Effector CD8-positive, alpha-beta T cell (primary cell): ENCODE measurements around the gene PLEKHA7.

Source experiments
- DNase-seq: peaks from one replicate; lab custom pipeline; 2025; lab: John Stamatoyannopoulos, UW

Gene PLEKHA7

DNA sequence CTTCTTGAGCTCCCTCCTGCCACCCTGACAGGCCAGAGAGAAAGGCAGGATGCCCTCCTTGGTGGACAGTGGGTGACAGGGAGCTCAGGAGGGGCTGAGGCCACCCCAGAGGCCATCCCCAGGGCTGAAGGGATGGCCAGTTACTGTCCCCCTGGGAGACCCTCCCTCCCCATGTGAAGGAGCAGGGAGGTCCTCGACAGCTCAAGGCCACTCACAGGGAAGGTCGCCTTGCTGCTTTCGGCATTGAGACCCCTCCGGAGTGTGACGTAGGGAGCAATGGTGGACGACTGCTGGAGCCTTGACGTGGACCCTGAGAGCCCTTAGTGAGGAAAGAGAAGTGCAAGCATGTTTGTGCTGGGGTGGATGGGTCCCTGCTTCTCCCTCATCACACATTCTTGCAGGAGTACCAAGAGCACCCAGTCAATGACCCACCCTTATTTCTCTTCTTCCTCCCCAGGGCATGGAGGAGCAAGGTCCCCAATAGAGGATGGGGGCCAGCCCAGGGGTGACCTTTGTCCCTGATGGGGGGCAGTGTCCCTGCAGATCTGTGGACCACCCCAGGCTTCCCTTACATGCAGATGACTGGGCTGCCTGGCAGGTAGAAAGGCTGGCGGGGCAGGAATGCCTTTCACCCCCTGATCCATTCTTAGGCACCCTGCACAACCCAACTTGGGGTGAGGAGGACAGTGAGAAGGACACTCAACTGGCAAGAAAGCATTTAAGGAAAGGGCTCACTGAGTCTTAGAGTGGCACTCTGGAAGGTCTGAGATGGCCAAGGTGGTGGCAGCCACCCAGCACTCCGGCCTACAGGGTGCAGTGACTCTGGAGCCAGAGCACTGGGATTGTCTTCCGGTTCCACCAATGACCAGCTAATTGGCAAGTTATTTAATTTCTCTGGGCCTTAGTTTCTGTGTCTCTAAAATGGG is 224.4 kb downstream of the PLEKHA7 start:
- no peak for DNase-seq

DNA sequence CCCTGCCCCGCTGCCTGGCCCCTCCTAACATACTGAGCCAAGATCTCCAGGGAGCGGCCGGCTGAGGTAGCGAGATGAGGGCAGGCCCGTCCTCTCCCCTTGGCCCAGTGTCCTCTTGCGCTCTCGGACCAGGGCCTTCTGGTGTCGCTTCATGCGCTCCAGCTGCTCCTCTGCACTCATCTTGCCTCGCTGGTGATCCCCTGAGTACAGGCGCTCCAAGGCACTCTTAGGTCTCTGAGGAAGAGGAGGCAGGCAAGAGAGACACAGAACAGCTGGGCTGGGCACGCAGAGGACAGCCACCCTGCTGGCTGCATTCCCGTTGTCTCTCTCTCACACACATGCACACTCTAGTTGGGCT is 225.2 kb downstream of the PLEKHA7 start:
- no peak for DNase-seq

DNA sequence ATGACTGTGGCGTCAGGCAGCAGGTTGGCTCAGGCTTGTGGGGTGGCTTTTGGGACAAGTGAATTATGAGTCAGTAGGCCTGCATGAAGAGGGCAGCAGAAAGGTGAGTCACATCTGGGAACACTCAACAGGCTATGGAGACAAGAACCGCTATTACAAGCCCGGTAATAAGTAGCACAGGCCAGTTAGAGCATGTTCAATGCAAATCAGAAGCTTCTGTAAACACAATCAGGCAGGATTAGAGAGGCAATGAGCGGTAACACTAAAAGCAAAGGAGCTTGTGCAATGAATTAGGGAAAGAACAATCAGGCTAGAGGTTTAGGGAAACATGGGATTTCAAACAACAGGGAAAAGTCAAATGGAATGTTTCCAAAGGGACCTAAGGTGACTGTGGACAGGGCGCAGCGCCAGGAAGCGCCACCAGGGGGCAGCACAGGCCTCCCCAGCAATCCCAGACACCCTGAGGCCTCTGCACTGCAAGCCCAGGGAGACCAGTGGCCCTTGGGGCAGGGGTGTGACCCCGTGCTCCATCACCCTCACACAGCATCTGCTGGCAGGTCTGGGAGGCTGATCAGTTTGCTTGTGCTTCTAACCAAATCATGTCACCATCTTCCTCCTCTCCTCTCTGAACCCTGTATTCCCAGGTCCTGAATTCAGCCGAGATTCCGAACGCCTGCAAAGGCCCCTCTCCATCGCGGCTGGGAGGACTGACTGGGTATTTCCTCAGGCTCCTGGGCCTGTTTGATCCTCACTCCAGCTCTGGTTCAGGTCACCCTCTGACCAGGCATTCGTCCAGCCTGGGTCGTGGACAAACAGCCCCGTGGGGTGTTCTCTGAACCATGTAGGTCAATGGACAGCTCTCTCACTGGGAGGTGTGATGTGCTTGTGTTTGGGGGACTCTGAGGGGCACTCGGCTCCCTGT is 225.8 kb downstream of the PLEKHA7 start:
- DNase-seq = peak; percentile 5

DNA sequence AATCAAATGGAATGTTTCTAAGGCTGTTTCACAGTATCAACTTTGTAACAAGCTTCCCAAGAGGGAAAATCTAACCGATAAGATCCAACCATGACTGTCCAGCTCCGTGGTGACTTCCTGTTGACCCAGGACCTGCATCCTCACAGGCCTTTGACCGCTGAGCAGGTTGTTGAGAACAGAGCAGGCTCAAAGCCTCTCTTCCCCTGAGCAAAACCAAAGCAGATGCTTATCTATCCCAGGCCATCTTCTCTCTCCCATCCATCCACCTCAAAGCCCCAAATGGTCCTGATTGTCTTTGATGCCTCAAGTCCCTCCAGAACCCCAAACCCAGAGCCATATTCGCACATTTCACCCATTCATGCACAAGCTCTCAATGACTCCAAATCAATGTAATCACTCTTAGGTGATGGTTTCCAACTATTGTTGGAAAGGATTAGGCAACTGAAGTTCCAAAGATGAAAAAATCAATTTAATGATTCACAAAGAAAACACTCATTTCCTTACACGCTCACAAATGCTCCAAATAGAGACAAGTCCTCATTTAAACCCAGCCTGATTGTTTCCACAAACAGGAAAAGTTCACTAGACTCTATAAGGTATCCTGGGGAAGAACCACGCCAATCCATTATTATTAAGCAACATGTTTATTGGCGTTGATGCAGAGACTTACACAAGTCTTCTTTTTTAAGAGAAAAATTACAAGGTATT is 227.0 kb downstream of the PLEKHA7 start:
- DNase-seq = no peak

DNA sequence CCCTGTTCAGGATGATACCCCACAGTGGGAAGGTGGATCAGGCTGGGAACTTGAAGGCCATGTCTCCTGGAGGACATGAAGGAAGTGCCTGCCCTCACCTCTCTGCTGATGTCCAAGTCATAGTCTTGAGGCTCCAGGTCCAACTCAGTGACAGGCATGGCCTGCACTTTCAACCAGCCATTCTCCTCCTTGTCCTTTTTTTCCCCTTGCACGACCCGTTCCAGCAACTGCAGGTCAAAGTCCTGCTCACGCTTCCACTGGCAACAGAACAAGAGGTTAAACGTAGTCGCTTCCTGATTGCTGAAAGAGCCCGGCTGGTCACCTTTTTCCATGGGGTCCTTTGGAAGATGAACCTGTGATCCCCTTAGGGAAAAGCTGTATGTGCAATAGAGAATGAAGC is 228.1 kb downstream of the PLEKHA7 start:
- no peak for DNase-seq

DNA sequence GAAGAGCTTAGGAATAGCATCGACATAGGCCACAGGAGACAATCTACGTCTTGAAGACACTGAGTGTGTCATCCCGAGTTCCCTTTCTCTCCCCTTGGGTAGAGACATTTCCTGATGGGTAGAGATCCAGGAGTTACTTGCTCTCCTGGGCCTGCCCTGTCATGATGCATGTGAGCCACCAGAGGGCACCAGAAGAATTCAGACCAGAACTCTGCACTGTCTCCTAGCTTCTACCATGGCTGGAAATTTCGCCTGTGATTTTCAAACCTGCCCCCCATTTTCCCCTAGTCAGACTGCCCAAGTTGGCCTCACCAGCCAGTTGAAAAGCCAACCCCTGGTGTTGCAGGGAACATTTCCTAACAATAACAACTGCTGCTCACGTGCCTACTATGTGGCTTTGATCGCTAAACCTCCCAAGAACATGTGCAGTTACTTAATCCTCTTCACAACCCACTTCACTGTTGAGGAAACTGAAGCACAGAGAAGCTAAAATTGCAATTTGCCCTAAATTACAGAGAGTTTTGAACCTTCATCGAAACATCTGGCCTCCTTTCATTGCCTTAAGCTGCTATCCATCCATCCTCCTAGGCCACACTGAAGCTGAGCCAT is 228.6 kb downstream of the PLEKHA7 start:
- DNase-seq = peak; percentile 4

DNA sequence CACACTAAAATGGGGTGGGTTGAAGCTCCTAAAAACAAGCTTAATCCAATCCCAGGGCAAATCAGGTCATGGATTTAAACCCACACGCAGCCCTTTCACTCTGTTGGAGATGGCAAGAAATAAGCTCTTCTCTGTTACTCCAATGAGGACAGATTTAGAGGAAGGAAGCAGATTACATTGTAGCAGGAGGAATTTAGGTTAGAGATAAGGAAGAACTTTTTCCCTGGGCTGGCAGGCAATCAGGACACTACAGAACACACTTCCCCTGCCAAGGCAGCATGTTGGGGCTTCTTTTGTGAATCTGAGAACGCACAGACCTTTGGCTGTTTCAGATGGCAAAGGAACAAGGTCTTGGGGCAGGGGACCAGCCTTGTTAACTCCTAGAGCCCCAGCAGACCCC is 229.5 kb downstream of the PLEKHA7 start:
- DNase-seq = no peak

DNA sequence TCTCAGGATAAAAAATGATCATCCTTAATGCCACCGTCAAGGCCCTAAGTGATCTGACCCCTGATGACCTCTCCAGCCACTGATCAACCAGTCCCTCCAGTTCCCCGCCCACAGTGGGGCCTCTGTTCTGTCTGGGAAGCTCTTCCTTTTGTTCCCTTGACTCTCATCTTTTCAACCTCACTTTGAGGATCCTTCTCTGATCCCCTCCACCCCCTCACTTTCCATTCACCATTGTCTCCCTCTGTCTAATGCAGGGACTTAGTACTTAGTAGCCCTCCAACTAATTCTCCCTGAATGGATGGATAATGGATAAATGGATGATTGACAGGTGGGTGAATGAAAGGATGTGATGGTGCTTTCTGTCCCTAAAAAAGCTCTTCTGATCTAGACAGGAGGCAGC is 230.1 kb downstream of the PLEKHA7 start:
- no peak for DNase-seq

DNA sequence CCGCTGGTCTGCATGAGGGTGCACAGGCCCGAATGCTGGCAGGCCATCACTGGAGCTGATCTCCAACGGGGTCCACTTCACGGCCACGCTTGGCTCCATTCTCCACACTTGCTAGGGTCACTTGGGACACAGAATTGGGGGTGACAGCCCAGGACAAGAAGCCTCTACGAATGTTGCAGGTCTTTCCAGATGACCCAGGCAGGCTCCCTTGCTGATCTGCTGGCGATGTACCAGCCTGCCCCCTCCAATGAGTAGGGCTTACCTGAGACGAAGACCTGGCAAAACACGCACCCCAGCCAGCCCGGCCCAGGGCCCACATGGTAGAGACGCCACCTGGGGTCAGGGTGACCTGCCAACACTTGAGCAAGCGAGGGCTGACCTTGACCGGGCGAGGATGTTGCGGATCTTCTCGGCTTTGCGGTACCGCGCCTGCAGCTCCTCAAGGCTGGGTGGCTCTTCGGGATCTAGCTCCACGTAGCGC is 230.9 kb downstream of the PLEKHA7 start:
- DNase-seq = no peak

DNA sequence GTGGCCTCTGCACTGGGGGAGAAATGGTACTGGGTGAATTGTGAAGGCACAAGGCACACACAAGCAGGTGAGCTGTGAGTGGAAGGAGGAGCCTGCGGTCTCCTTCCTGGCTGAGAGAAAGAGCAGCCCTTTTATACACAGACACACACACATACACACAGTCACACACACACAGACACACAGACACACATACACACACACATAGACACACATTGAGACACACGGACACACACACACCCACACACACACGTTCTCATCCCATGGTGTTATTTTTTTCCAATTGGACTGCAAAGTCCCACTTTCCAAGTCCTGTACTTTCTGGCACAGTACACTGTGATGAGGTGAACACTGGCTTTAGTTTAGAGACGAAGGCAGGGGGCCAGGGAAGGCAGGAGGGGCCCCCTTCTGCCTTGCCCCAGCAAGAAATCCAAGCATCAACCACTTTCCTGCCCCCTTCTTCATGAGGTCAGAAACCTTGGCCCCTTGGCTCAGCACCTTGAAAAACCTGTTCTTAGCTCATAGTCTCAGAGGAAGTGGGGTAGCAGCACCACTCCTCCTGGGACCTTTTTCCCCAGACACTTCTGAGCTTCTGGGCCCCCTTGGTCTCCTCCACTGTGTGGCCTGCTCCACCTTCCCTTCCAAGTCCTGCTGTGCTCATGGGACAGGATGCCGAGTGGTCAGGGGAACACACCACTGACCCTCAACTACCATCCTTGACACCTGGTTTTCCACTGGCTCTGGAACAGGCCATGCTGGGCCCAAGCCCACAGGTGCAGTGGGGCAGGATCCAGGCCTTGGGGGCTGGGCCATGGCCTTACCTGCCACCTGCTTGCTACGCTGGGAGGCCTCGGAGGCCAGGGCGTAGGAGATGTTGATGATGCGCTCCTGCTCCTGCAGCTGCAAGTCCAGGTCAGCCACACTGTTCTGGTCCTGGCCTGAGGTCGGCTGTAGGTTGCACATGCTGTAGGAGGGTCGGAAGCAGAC is 232.0 kb downstream of the PLEKHA7 start:
- no peak for DNase-seq

DNA sequence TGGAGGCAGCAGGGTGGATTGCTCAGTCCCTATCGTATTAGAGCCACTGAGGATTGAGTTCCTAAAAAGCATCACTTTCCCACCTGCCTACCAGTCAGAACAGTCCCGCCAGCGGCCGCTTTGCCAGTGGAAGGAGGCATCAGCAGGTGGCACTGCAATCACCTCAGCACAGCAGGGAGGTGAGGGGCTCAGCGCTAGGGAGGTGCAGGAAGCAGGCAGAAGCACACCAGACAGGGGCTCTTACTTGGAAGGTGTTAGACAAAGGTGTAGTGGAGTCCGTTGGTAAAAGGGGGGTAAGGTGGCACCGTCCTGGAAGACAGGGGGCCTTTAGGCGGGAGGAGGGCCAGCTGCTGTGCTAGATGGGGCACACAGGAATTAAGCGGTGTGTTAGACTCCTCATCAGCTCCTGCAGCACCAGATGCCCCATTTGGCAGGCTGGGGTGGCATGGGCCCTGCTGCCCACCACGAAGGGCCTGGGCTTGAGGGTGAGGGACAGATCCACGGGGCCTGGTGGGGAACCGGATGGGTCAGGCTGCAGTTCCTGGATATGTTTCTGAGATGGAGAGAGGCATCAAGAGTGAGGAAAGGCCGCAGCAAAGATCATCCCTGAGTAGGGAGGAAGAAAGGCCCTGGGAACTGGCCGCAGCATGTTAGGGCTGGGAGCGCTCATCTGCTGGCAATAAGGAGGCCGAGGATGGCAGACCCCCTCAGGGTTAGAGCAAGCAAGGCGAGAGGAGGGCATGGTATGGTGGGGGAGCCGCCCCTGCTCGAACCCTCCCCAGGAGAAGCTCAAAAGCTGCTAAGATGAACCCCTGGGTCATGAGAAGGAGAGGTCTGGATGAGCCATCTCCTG is 233.3 kb downstream of the PLEKHA7 start:
- DNase-seq = no peak

DNA sequence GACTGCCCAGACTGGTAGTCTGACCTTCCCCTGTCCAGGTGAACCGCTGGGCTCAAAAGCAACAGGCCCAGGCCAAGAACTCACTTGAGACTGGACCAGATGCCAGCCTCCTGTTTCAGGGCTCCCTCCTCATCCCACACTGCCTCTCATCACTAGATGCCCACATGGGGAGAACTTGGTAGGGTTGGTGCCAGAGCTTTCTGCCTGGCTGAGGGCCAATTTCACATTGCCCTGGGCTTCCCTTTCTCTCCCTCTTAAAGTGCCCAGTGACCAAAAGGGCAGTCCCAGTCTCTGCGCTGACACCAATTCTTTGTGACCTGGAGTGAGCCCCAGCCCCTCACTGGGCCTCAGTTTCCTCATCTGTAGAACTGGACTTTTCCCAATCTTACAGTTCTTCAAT is 234.1 kb downstream of the PLEKHA7 start:
- no peak for DNase-seq

DNA sequence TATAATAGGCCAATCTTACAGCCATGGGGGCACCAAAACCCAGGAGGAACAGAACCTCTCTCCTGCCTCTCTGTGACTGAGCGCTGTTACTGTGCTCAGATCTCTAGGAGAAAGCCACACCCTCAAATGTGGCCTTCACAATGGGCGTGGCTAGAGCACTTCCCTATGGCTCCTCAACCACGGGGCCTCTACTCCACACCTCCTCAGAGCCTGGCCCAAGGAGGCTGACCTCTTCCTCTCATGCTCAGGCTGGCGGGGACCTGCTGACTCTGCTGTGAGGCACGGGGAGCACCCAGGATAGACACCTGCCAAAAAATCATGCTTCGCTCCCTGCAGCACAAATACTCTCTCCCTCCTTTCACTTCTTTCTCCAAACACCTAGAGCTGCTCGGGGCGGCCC is 234.8 kb downstream of the PLEKHA7 start:
- no peak for DNase-seq

DNA sequence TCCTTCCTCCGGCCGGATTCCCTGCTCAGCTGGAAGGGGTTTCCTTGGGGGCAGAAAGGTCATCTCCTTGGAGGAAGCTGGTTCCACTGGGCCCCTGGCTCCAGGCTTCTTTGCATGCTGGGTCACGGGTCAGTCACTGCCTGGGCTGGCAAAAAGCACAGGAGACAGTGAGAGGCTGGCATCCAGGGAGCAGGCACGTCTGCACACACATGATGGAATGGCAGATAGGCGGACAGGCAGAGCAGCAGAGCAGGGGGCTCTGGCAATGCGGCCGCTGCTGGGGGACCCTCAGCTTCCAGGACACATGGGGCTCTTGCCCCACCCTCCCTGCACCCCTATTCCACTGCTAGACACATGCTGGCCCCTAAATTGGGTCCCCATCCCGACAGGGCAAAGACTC is 235.3 kb downstream of the PLEKHA7 start:
- no peak for DNase-seq

DNA sequence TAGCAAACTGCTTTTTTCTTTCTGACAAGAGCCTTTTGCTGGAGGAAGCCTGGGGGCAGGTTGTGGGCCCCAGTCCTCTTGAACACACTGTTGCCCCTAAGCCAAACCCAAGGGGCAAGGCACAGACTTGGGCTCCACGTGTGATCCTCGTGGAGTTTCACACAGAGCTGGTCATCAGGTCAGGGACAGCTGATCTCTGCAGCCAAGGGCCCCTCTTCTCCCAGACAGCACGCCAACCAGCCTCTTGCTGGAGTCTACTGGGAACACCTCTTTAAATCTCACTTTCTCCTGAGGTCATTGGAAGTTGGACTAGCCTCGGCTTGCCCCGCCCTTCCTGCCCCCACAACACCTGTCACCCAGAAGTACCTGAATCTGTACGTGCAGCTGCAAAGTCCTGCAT is 235.9 kb downstream of the PLEKHA7 start:
- no peak for DNase-seq

DNA sequence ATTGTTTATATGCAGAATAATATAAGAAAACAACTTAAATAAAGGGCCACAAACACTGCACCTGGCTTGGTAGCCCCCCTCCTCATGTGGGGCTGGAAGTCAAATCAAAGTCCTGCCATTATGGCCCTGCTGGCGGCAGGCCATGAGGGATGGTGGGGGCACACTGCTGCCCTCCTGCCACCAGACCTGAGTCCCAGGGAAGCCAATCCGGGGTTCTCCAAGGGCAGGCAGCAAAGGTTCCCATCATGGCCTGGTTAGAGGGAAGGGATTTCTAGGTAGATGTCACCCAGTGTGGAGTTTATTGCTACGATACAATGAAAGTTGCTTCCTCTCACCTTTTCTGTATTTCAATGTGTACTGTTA is 236.6 kb downstream of the PLEKHA7 start:
- DNase-seq = no peak

DNA sequence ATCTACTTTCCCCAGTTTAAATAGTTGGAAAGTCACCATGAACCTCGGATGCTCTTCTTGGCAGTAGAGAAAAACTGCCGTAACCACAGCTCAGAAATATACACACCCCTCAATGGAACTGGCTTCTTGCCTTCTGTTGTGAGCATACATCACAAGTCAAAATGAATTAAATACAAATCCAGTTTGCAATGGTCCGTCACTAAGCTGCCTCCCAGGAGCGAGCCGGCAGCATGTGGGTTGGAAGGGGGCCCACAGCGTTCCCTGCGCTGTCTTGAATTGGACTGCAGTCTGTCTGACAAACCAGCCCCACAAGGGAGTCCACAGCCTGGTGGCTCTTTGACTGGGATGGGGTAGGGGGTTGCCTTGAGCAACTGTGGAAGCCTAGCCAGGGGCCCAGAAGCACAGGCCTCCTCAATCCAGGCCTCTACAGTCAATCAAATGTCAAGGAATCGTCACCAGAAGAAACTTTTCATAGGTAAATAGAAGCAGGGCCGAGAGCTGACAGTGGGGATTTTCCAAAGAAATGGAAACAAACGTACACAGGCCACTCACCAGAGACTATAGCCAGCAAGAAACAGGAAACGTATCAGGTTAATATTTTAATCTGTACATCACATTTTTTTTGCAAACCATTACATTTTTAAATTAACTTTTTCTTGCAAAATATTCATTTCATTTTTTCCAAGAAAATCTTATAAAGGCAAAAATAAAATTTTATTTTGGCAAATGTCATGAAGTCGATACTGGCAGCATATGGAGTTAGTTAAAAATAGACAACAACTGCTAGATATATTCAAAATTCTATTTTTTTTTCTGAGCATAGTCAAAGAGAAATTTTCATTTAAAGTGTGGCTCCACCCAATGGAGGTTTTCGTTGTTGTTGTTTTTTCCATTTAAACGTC is 237.3 kb downstream of the PLEKHA7 start:
- no peak for DNase-seq

DNA sequence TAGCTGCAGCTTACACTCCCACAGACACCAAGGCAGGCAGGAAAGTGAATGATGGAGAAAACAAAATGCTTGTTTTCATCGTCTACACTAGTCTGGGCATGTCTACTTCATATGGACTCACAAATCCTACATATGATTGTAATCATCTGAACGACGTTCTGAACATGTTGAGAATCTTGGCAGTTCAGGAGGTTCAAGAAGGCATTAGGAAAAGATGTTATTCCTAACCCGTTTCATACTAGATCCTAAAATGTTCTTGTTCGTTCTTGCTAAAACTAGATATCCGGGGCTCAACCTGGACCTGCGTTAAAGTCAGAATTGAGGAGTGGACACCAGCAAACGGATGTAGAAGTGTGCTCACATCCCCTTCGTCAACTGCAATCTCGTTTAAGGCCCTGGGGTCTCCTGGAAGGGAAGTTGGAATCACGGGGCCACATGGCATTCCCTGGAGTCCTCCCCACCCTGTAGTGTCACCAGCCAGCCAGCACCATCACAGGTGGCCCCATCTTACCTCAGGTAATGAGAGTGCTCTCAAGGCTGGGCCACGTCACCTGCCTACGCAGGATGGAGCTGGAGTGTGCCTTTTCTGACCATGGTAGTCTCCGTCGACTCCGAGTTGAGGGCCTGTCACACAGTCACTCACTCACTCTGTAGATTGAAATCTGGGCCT is 238.5 kb downstream of the PLEKHA7 start:
- no peak for DNase-seq
